NCI-H128 (cell line): ENCODE results near the gene KIFAP3.
"Not testable (repeated sequence)": the region's sequence is repeated elsewhere in the genome, so short reads cannot be mapped to it uniquely, and the experiment has no call there.

ENCODE experiments used
- DNase-seq: peaks from one replicate; lab custom pipeline; 2025; ENCODE audit not compliant: unreplicated experiment; lab: John Stamatoyannopoulos, UW

Gene KIFAP3

DNA sequence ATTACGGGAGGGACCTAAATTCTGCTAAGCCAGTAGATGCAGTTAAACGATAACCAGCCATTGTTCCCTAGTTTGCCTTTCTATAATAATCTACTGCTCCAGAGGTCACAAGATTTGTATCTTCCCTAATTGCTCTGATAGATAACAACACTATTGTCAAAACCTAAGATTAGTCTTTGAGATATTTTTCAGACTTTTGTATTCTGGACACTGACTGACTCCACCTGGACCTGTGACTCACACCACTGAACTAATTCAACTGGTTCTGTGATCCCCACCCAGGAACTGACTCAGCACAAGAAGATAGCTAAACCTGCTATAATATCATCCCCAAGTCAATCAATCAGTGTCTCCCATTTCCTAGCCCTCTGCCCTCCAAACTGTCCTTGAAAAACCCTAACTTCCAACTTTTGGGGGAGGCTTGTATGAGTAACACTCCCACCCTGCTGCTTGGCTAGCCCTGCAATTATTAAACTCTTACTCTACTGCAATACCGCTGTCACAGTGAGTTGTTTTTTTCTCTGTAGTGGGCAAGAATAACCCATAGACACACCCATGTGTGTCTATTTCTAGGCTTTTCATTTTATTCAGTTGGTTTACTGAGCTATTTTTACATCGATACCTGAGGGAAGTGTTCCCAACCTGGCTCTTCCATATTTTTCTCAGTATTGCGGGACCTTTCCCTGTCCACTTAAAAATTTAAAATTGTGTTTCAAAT lies 11.2 kb downstream of the KIFAP3 start:
- DNase-seq = no peak

DNA sequence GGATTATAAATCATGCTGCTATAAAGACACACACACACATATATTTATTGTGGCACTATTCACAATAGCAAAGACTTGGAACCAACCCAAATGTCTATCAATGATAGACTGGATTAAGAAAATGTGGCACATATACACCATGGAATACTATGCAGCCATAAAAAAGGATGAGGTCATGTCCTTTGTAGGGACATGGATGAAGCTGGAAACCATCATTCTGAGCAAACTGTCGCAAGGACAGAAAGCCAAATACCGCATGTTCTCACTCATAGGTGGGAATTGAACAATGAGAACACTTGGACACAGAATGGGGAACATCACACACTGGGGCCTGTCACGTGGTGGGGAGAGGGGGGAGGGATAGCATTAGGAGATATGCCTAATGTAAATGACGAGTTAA lies 12.8 kb downstream of the KIFAP3 start:
- DNase-seq = not testable (repeated sequence)

DNA sequence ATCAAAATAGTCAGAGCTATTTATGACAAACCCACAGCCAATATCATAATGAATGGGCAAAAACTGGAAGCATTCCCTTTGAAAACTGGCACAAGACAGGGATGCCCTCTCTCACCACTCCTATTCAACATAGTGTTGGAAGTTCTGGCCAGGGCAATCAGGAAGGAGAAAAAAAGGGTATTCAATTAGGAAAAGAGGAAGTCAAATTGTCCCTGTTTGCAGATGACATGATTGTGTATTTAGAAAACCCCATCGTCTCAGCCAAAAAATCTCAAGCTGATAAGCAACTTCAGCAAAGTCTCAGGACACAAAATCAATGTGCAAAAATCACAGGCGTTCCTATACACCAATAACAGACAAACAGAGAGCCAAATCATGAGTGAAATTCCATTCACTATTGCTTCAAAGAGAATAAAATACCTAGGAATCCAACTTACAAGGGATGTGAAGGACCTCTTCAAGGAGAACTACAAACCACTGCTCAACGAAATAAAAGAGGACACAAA lies 14.4 kb downstream of the KIFAP3 start:
- DNase-seq = not testable (repeated sequence)

DNA sequence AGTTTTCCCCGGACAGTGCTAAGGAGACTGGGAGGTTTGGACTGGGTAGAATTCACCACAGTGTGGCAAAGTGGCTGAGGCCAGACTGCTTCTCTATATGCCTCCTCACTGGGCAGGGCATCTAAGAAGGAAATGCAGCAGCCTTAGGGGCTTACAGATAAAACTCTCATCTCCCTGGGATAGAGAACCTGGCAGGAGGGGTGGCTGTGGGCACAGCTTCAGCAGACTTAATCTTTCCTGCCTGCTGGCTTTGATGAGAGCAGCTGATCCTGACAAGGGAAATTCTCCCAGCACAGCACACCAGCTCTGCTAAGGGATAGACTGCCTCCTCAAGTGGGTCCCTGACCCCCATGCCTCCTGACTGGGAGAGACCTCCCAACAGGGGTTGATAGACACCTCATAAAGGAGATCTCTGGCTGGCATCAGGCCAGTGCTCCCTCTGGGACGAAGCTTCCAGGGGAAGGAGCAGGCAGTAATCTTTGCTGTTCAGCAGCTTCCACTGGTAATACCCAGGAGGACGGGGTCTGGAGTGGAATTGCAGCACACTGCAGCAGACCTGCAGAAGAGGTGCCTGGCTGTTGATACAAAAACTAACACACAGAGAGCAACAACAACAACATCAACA lies 25.2 kb downstream of the KIFAP3 start:
- DNase-seq = no peak

- DNase-seq = no peak
Measured at GRCh38 chr1:170048515-170048914, 26.0 kb downstream of the KIFAP3 start.

DNA sequence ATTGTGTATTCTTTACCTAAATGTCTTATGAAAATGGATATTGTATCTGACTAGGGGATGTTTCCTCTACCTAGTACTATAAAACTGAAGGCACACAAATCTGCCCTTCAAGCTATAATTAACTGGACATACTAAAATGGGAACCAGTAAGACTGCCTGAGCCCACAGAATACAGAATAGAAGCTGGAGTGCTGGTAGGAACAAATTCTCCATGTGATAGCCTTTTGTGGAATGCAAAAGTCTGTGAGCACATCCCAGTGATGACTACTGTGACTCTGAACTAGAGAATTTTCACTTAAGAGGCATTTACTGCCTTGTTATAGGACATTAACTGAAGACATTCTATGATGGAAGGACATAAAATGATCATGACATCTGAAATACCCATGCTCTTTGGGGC lies 30.3 kb downstream of the KIFAP3 start:
- no peak for DNase-seq

- DNase-seq = no peak
Measured at GRCh38 chr1:170041423-170042192, 32.9 kb downstream of the KIFAP3 start.

DNA sequence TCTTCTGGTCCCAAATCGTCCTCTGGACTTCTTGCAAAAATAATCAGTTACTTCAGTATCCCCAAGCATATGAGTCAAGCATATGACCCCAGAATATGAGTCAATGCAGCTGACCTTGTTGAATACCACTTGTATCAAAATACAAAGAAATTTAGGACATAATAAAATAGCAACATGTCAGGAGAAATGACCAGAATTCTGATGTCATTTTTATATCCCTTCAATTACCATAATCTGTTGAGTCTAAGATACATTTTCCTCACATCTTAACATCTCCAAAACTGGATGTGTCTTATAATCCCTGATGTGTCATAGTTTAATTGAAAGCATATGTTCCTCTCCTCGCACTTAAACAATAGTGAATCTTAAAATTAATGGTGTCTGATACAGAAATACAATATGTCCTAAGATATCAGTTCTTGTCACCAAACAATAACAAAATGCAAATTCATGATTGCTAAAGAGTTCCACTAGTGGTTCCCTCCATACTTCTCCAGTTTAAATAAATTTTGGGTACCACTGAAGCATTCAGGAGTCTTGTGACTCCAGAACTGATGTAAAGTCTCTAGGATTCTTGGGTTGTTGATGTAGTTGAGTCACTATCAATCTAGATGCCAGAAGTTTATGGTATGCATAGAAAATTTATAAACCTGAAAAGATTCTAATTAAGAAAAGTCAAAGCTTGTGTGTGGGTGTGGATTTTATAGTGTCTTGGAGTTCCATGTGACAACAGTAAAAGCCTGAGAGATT lies 41.8 kb downstream of the KIFAP3 start:
- no peak for DNase-seq

- DNase-seq = no peak
Measured at GRCh38 chr1:170030212-170030611, 44.3 kb downstream of the KIFAP3 start.

DNA sequence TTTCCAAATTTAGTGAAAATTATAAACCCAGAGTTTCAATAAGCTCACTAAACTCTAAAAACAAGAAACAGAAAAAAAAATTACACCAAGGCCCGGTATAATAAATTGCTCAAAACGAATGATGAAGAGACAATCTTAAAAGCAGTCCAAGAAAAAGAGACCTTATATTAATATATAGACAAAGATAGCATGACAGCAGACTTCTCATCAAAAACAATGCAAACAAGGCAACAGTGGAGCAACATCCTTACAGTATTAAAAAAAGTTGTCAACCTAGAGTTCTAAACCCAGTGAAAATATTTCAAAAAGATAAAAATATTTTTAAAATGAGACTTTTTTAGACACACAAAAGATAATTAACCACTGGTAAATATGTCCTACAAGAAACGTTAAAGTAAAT lies 46.7 kb downstream of the KIFAP3 start:
- no peak for DNase-seq

DNA sequence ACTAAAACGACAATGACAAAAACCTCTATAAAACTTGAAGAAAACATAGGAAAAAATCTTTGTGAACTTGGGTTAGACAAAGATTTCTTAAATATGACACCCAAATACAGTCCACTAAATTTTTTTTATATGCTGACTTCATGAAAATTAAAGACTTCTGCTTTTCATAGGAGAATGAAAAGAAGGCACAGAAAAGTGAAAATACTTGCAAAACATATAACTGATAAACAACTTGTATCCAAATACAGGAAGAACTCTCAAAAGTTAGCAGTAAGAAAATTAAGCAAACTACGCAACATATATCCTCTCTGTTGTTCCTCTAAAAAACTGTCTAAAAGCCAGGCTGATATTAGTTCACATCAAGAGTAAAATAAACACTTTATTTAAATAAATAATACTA lies 53.6 kb downstream of the KIFAP3 start:
- no peak for DNase-seq

DNA sequence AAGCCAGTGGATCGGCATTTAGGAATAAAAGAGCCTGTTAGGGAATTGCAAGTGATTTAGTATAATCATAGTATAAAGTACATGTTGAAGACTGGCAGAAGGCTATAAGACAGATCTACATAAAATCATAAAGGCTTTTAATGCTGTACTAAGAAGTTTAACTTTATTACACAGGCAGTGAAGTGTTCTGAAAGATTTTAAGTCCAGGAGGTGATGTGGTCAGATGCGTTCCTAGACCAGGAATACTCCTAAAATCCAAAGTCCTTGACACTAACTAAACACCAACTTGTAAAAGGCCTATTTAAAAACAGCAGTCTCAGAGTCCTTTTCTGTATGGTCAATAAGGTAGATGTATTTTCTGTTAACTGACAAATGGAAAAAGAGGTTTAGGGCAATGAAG lies 57.0 kb downstream of the KIFAP3 start:
- DNase-seq = no peak

DNA sequence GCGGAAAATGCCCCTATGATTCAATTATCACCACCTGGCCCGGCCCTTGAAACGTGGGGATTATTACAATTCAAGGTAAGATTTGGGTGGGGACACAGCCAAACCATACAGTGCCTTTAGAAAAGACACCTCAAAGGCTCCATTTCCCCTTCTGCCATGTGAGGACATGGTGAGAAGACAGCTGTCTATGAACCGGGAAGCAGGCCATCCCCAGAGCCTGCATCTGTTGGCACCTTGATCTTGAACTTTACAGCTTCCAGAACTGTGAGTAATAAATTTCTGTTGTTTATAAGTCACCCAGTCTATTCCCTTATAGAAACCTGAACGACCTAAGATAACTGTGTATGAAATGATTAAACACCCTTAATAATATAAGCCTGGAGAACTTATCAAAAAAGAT lies 61.6 kb downstream of the KIFAP3 start:
- DNase-seq = no peak

GRCh38 chr1:170010443-170010842 lies 64.1 kb downstream of the KIFAP3 start:
- peak; percentile 24 for DNase-seq

DNA sequence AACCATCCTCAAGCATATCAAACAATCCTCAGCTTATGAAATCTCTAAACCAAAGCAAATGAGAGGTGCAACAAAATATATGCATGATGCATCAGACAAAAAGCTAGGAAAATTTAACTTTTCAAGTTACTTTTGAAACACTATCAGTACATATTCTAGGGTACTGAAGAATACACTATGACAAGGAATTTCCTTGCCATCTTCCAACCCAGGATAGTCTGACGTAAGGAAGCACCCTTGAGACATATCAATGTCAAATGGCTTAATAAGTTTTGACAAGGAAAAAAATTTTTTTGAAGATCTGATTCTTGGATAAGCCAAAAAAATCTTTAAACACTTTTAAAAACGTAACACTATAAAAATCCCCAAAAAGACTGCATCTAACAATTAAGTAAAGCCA lies 64.9 kb downstream of the KIFAP3 start:
- no peak for DNase-seq

DNA sequence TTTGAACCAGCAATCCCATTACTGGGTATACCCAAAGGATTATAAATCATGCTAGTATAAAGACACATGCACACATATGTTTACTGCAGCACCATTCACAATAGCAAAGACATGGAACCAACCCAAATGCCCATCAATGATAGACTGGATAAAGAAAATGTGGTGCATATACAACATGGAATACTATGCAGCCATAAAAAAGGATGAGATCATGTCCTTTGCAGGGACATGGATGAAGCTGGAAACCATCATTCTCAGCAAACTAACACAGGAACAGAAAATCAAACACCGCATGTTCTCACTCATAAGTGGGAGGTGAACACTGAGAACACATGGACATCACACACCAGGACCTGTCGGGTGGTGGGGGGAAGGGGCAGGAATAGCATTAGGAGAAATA lies 65.8 kb downstream of the KIFAP3 start:
- DNase-seq = not testable (repeated sequence)

DNA sequence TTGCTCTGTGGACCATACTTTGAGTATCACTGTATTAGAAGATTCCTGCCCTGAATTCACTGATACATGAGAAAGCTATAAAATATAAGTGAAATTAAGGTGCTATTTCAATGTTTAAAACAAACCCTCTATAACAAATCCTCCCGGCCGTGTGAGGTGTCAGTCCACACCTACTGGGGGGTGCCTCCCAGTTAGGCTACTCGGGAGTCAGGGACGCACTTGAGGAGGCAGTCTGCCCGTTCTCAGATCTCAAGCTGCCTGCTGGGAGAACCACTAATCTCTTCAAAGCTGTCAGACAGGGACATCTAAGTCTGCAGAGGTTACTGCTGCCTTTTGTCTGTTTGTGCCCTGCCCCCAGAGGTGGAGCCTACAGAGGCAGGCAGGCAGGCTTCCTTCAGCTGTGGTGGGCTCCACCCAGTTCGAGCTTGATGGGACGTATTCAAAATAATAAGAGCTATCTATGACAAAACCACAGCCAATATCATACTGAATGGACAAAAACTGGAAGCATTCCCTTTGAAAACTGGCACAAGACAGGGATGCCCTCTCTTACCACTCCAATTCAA lies 71.1 kb downstream of the KIFAP3 start:
- DNase-seq = not testable (repeated sequence)

- no peak for DNase-seq
Measured at GRCh38 chr1:170001266-170001665, 73.2 kb downstream of the KIFAP3 start.

DNA sequence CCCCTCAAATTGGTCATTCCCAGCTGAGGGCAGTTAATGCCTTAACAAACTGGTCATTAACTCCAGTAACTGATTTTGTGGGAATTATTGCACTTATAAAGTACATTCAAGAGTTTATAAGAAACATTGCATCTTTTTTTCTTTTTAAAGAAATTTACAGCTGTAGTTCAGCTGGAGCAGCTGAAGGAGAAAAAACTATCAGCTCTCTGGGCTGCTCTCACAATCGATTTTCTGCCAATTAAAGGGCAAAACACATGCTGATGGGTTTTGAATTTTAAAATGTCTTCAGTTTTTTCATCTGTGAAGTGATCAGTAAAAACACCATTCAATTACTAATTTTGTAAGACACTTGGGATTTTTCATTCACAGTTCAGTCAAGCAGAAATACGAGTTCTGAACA lies 74.7 kb downstream of the KIFAP3 start:
- no peak for DNase-seq

DNA sequence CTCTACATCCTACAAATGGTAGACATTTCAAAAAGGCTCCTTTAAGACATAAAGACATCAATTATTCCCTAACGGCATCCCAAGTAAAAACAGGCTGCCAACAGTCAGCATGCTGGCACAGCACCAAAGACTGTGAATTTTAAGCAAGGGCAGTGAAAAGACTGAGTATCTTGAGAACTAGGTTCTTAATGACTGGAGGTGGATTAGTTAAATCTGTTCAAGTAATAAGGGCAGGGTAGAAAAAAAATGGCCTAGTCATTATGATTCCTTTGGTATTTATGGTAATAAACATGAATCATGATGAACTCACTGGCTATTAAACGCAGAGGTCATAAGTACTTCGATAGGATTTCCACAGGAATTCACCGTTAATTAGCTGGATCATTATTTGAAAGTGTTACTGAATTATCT lies 75.2 kb downstream of the KIFAP3 start:
- DNase-seq = no peak

- DNase-seq = no peak
Measured at GRCh38 chr1:169995993-169996392, 78.5 kb downstream of the KIFAP3 start.
